NCI-H446 treated with DMSO at 0.1 percent for 48 hours (cell line): ENCODE measurements around the gene DDX56.

Experiments used
- DNase-seq: peaks from one replicate; lab custom pipeline; 2025; lab: John Stamatoyannopoulos, UW

Gene DDX56, protein sequence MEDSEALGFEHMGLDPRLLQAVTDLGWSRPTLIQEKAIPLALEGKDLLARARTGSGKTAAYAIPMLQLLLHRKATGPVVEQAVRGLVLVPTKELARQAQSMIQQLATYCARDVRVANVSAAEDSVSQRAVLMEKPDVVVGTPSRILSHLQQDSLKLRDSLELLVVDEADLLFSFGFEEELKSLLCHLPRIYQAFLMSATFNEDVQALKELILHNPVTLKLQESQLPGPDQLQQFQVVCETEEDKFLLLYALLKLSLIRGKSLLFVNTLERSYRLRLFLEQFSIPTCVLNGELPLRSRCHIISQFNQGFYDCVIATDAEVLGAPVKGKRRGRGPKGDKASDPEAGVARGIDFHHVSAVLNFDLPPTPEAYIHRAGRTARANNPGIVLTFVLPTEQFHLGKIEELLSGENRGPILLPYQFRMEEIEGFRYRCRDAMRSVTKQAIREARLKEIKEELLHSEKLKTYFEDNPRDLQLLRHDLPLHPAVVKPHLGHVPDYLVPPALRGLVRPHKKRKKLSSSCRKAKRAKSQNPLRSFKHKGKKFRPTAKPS

DNA sequence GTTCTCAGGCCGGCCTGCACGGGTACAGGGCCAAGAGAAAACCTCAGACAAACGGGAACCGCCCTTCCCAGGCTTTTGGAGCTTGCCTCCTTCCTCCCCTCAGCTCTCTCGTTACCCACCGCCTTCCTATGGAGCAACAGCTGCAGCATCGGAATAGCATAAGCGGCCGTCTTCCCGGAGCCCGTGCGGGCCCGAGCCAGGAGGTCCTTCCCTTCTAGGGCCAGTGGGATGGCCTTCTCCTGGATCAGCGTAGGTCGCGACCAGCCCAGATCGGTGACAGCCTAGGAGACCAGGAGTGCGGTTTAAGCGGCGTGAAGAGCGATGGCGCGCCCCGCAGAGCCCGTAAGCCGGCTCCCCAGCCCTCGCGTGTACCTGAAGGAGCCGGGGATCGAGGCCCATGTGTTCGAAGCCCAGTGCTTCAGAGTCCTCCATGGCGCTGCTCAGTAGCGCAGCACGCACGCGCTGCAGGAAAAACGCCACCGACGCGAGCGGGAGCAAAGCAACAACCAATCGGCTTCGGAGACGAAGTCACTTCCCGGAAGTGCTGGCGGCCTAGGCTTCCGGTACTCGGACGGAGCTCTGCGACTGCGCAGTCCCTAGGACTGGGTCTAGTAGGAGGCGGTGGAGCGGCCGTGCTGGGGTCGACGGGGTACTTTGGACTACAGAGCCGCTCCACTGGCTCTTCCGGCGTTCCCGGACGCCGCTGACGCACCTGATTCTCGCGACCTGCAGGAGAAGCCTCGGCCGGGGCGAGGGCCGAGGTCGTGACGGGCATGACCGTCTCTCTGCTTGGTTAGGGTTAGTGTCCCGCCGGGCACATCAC lies at the start of gene DDX56:
Gene DDX56 (minus strand): TSS at position 445 of the 823 bp plus-strand sequence. CDS start 13 bp downstream, at position 432.
- DNase-seq, result peak; percentile 86

DNA sequence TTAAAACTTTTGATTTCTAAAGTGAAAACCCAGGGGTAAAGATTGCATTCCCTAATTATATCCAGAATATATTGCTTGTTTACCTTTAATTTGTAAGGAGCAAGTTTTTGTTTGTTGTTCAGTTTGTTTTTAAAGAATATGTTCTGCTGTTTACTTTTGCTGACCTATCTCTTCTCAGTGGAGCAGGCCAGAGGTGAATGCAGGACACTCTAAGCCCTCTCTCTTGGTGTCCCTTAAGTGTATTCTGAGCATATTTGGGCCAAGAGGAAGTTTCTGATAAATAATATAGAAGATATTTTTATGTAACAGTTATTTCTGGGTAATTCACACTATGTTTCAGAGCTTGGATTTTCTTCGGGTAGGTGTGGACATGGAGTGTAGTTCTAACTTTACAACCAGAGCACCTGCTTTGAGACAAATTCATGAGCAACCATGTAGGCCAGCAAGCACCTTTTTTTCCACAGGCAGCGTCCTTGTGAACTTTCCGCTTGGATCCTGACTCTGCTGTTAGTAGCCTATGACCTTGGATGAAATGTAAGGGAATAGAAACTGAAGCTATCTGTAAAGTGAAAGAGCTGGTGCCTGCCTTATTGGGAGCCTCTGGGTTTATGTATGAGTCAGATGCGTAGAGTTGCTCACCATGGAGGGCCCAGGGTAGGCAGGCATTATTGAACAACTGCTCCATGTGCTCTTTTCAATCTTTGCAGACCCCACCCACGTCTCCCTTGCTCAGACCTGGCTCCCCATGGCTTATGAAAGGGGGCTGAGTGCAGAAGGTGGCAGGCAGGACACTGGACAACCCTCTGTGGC lies 48.8 kb upstream of the DDX56 start:
- no peak for DNase-seq

DNA sequence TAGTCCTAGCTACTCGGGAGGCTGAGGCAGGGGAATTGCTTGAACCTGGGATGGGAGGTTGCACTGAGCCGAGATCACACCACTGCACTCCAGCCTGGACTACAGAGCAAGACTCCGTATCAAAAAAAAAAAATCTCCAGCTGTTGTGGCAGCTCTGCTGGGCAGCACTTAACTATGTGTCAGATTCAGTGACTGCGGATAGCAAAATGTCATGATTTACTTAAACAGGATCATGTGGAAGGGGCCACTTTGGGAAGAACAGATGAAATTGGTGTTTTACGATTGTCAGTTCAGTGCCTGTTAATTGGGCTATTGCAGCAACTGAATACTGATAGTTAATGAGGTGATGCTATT lies 48.0 kb upstream of the DDX56 start:
- no peak for DNase-seq

DNA sequence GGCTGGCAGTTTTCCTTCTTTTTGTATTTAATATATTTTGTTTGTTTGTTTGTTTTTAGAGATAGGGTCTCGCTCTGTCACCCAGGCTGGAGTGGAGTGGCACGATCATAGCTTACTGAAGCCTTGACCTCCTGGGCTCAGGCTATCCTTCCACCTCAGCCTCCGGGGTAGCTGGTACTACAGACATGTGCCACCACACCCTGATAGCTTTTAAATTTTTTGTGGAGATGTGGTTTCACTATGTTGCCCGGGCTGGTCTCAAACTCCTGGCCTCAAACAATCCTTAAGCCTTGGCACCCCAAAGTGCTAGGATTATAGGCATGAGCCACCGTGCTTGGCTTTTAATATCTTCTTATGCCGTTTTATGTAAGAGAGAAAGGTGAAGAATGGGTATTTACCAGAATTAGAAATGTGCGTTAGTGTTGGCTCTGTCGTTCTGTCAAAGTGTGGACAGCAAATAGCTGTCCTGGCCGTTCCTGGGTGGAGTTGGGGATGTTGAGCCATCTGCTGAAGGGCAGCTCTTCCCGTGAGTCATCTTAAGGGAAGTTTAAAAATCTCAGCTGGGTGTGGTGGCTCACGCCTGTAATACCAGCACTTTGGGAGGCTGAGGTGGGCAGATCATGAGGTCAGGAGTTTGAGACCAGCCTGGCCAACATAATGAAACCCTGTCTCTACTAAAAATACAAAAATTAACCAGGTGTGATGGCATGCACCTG lies 47.5 kb upstream of the DDX56 start:
- DNase-seq, result no peak

DNA sequence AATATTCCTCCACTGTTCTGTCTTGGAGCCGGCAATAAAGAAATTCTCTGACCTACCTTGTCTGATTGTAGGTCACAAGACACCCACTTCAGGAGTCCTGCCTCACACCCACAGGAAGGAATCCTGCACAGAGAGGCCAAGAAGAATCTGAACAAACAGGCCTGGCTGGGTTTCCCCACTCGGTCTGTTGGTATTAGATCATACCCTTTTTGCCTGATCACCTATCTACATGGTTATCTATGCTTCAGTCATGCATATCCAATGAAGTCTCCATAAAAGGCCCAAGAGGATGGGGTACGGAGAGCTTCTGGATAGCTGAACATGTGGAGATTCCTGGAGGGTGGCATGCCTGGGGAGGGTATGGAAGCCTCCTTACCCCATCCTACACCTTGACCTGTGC lies 45.0 kb upstream of the DDX56 start:
- DNase-seq, result no peak

DNA sequence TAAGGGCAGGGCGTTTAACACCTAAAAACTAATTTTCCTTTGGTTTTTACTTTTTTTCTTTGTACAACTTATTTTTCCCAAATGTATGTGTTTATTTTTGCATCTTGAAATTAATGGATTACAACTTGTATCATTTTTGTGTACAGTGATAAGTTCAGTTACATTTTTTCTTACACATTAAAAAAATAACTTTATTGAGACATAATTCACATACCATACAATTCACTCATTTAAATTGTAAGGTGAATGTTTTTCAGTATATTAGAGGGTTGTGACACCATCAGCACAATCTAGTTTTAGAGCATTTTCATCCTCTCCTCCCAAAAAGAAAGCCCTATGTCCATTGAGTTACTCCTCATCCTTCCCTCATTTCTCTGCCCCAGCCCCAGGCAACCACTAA lies 44.3 kb upstream of the DDX56 start:
- no peak for DNase-seq

DNA sequence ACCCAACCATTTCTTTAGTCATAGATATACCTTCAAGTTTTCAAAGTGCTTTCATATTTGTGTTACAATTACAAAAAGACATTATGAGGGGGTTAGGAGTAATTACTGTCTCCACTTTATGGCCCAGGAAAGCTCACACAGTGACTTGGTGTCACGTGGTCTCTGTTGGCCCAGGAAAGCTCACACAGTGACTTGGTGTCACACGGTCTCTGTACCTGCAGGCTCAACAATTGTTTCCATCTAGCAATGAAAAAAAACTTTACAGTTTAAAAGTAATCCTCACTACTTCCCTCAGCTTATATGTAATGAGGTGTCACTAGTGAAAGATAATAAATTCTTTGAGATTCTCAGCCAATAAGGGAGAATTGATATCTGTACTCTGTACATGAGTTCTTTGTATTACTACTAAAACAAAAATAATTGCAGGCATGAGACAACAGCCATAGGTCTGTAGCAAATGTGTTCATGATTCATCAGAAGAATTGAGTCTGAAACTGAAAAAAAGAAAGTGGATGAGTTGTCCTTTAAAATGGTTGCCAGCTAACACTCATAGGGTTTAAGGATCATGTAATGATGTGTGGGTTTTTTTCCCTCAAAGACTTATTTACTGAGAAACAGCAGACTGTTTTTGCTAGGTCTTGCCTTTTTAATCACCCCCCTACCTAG lies 43.6 kb upstream of the DDX56 start:
- DNase-seq, result no peak

DNA sequence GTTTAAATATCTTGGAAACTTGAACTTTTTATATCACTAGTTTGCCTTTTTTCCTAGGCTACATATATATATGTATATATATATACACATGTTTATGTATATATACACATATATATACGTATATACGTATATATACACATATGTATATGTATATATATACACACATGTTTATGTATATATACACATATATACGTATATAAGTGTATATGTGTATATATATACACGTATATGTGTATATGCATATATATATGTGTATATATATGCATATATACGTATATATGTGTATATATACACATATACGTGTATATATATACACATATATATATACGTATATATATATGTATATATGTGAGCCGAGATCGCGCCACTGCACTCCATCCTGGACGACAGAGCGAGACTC lies 42.8 kb upstream of the DDX56 start:
- no peak for DNase-seq

DNA sequence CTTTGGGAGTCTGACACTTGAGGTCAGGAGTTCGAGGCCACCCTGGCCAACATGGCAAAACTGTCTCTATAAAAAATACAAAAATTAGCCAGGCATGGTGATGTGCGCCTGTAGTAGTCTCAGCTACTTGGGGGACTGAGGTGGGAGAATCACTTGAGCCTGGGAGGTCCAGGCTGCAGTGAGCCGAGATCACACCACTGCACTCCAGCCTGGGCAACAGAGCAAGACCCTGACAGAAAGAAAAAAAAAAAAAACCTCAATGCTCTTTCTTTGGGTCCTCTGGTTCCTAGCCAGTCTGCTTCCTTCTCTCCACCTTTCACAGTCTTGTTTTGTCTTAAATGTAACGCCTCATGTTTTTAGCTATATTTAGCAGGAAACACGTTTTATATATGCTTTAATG lies 42.1 kb upstream of the DDX56 start:
- no peak for DNase-seq

DNA sequence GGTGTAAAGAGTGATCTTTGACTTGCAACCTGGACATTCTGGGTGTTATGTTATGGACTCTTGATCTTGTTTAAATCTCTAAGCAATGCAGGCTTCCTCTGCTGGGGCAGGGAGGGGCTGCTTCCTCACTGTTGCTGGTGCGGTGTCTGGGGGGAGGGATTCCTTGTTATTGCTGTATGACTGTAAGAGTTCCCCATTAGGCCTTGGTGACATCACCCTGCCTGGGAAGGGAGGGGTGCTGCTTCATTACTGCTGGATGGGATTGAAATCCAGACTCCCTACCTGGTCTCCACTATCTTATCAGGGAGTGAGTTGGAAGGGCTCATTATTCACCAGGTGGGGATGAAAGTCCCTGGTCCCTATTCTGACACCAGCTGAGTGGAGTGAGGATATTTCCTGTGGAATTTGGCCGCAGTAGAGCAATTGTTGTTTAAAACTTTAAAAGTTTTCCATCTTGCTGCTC lies 41.5 kb upstream of the DDX56 start:
- no peak for DNase-seq

DNA sequence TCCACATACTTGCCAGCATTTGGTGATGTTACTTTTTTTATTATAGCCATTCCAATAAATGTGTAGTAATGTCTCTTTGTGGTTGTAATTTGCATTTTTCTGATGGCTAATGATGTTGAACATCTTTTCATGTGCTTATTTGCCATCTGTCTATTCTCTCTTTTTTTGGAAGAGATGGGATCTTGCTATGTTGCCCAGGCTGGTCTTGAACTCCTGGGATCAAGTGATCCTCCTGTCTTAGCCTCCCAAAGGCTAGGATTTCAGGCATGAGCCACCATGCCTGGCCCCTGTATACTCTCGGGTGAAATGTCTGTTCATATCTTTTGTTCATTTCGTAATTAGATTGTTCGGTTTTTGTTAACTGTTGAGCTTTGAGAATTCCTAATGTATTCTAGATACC lies 36.1 kb upstream of the DDX56 start:
- DNase-seq, result no peak

DNA sequence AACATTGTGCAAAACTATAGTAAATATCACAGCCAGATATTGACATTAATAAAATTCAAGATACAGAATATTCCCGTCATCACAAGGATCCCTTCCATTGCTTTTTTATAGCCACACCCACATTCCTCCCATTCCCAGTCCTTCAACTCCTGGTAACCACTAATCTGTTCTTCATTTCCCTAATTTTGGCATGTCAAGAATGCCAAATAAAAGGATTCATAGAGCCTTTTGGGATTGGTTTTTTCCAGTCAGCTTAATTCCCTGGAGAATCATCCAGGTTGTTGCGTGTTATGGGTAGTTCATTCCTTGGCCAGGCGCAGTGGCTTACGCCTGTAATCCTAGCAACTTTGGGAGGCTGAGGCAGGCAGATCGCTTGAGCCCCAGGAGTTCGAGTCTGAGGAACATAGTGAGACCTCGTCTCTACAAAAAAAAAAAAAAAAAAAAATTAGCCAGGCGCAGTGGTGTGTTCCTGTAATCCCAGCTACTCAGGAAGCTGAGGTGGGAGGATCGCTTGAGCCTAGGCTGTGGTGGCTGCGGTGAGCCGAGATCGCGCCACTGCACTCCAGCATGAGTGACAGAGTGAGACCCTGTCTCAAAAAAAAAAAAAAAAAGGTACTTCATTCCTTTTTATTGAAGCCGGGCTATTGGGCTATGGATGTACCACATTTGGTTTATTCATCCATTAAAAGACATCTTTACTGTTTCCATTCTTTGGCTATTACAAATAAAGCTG lies 35.4 kb upstream of the DDX56 start:
- no peak for DNase-seq

DNA sequence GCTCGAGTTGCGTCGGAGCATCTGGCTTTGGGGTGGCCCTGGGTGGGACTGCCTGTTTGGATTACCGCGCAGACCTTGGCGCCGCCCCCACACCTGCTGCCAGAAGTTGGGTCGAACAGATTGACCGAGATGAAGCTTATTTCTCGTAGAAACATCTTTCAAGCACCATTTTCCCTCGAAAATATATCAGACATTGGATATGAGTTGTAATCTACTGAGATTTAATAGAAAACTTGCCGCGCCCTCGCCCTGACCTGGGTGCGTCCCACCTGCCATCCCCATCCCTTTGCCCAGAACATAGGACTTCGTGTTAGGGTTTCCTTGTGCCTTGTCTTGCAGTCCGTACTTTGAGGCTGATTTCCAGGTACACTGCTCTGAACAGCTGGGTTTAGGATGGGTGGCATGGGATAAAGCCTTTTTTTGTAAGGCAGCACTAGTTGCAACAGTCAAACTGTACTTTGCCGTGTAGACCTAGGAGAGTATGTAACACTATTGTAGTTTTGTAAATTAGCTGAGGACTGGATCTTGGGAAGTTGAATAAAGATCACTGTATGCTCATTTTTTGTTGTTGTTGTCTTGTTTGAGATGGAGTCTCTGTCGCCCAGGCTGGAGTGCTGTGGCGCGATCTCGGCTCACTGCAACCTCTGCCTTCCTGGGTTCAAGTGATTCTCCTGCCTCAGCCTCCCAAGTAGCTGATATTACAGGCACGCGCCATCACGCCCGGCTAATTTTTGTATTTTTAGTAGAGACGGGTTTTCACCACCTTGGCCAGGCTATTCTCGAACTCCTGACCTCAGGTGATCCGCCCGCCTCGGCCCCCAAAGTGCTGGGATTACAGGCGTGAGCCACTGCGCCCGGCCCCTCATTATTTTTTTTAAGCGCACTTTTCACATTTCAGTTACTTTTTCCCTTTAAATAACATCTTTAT lies 33.7 kb upstream of the DDX56 start:
- DNase-seq, result no peak

DNA sequence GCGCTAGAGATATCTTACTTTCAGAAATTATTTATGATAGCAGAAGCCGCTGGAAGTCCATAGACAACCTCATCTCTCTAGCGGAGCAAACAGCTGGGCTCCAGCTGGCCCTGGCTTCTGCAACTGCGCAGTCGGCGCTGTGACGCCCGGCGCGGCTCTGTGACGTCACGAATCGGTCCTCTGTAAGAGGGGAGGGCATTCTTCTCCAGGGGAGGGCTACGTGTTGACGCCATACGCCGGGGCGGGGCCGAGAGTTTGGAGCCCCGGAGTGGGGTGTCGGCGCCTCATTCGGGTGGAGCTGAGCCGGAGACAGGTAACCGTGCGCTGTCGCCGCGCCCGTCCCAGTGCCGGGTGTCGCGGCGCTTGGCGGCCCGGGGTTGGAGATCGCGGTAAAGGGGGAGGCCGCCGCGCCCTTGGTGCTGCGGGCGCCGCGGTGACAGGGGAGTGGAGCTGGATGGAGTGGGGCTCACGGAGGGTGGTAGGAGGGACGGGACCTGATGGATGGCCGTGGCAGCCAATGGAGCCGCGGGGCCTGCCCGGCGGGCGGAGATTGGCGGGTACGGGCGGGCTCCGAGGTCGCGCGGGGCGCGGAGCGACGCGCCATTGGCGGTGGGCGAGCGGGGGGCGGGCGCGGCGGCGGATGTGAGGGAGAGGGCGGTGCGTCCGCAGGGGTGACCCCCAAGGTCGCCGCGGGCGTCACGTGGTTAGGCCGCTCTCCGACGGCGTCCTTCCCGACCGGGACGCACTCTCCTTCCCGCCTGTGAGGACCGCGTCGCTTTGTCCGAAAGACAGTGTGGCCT lies 32.8 kb upstream of the DDX56 start, which contains the start of gene OGDH:
Gene OGDH (plus strand): TSS at position 287 of the 800 bp plus-strand sequence. CDS start 17,717 bp downstream, outside the sequence.
- DNase-seq, result peak; percentile 97

DNA sequence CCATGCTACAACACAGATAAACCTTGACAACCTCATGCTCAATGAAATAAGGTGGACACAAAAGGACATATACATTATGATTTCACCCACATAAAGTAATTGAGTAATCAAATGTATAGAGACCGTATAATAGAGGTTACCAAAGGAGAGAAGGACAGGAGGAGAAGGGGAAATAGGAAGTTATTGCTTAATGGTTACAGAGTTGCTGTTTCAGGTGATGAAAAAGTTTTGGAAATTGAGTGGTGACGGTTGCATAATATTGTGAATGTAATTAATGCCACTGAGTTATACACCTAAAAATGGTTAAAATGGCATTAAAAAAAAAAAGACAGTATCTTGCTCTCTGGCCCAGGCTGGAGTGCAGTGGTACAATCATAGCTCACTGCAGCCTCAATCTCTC lies 31.2 kb upstream of the DDX56 start:
- no peak for DNase-seq

DNA sequence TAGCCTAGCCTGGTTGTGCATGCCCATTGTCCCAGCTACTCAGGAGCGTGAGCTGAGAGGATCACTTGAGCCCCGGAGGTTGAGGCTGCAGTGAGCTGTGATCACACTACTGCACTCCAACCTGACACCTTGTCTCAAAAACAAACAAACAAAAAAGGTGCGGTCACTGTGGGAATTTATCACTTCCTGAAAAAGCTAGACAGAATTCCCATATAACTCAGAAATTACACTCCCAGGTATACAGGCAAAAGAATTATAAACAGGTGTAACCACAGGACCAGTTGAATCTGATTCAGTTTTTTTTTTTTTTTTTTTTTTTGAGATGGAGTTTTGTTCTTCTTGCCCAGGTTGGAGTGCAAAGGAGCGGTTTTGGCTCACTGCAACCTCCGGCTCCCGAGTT lies 29.5 kb upstream of the DDX56 start:
- no peak for DNase-seq

DNA sequence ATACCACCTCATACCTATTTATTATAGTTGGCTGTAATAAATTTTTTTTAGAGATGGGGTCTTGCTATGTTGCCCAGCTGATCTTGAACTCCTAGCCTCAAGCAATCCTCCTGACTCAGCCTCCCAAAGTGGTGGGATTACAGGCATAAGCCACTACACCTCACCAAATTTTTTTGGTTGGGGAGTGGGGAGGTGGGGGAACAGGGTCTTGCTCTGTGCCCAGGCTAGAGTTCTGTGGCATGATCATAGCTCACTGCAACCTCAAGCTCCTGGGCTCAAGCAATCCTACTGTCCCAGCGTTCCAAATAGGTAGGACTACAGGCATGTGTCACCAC lies 28.8 kb upstream of the DDX56 start:
- no peak for DNase-seq

DNA sequence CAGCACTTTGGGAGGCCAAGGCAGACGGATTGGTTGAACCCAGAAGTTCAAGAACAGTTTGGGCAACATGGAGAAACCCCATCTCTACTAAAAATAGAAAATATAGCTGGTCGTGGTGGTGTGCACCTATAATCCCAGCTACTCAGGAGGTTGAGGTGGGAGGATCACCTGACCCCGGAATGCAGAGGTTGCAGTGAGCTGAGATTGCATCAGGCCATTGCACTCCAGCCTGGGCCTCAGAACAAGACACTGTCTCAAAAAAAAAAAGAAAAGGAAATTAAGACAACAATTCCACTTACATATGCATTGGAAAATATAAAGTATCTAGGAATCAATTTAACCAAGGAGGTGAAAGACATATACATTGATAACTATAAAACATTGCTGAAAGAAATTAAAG lies 25.5 kb upstream of the DDX56 start:
- no peak for DNase-seq
